H1 (cell line): ENCODE data around the gene NCL. TPM values are rescaled to one million over a fixed set of nuclear protein-coding genes. Genes with fewer than 3 reads are reported as not detected.

ENCODE experiments used
- ASH2L ChIP-seq: fragments of 200-600, 300-600 bp; sonication (generic); IDR thresholded peaks from one replicate; pipeline ENCODE4 v1.7.1; 2017; ENCODE audit warnings: low read length
- BACH1 ChIP-seq: IDR thresholded peaks from 2 replicates; pipeline ENCODE4 v1.6.1; 2012; ENCODE audit warnings: low read length, improper control_type of control experiment
- CHD1 ChIP-seq: IDR thresholded peaks from 2 replicates; pipeline ENCODE4 v1.6.1; 2012; ENCODE audit warnings: low read depth, low read length, improper control_type of control experiment
- CREB1 ChIP-seq: IDR thresholded peaks from 2 replicates; pipeline ENCODE4 v1.6.1; 2012; ENCODE audit warnings: inconsistent platforms
- NANOG ChIP-seq: IDR thresholded peaks from 2 replicates; pipeline ENCODE4 v1.6.1; 2011; ENCODE audit warnings: low read length, low read depth, mild to moderate bottlenecking, inconsistent platforms; ENCODE audit not compliant: insufficient read depth, poor library complexity, severe bottlenecking
- POLR2AphosphoS5 ChIP-seq: IDR thresholded peaks from 2 replicates; pipeline ENCODE4 v1.6.1; 2011; ENCODE audit warnings: low read depth, low read length
- POU5F1 ChIP-seq: IDR thresholded peaks from 2 replicates; pipeline ENCODE4 v1.6.1; 2011; ENCODE audit warnings: low read depth, mild to moderate bottlenecking, low read length, moderate library complexity
- RXRA ChIP-seq: IDR thresholded peaks from 2 replicates; pipeline ENCODE4 v1.6.1; 2011; ENCODE audit warnings: low read depth, mild to moderate bottlenecking, low read length, moderate library complexity; ENCODE audit not compliant: insufficient read depth
- SAP30 ChIP-seq: fragments of 300-600 bp; sonication (generic); IDR thresholded peaks from 2 replicates; pipeline ENCODE4 v1.7.1; 2012; ENCODE audit warnings: low read length, moderate library complexity, mild to moderate bottlenecking, inconsistent platforms; ENCODE audit not compliant: insufficient read depth, insufficient replicate concordance
- SIN3A ChIP-seq, 2 experiments: IDR thresholded peaks in 1 of 2; conservative IDR thresholded peaks in 1 of 2; 2 replicates each; pipeline ENCODE4 v1.6.1; 2011 to 2012; ENCODE audit warnings: low read length in 2 of 2, improper control_type of control experiment in 1 of 2, low read depth in 1 of 2, mild to moderate bottlenecking in 1 of 2
- SIX5 ChIP-seq: IDR thresholded peaks from 2 replicates; pipeline ENCODE4 v1.6.1; 2011; ENCODE audit warnings: mild to moderate bottlenecking, low read depth, low read length
- TBP ChIP-seq: IDR thresholded peaks from 2 replicates; pipeline ENCODE4 v1.6.1; 2011; ENCODE audit warnings: low read depth, low read length, improper control_type of control experiment
- polyA plus RNA-seq, 7 experiments: library from polyadenylated mRNA; depleted of rRNA in 3 of 7; stranded (reverse) in 5 of 7; unstranded in 2 of 7; fragments of >200 nt in 5 of 7; fragments of 200-250 nt in 2 of 7; gene quantifications; 1 replicate in 5 of 7; 2 replicates in 1 of 7; 4 replicates in 1 of 7; pipeline versions ENCODE4 v1.2.1 to v1.2.3, GENCODE V29; 2011 to 2013; ENCODE audit warnings: missing spikeins in 2 of 7, mixed read lengths in 2 of 7
- total RNA-seq: library from RNA; stranded (reverse); fragmentation: NEBNext Ultra II Directional; extraction: Animal tissue kit (Norgen Biotek cat#: 25700); gene quantifications from 2 replicates; pipeline ENCODE4 v1.2.1, GENCODE V29; 2021
- TF ChIP-seq, protein P1 (sequence below): fragments of 300-600 bp; sonication (generic); IDR thresholded peaks from 2 replicates; pipeline ENCODE4 v1.7.1; 2012; ENCODE audit warnings: low read length, moderate library complexity, mild to moderate bottlenecking, inconsistent platforms; ENCODE audit not compliant: insufficient replicate concordance

NCL gene
- total and polyA plus RNA-seq, 2 of the 8 experiments (the other 6 are each of a cell fraction or from before 2014, with no cell fraction given) = 61.2 to 1,478 TPM

DNA sequence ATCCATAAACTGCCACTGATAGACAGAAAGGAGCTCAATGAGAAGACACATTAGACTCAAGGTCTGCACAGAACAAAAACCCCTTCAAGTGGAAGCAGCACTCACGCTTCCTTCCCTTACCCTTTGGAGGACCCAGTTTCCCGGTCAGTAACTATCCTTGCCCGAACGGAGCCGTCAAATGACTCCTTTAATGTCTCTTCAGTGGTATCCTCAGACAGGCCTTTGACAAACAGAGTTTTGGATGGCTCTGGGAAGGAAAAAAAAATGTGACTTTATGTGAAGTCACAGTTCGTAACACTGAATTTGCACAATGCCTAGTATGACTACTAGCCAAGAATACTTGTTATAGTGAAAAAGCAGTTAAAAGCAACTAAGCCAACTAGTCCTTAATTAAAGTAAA is 8.4 kb downstream of the NCL start (continued):
- TF ChIP-seq, protein P1, sequence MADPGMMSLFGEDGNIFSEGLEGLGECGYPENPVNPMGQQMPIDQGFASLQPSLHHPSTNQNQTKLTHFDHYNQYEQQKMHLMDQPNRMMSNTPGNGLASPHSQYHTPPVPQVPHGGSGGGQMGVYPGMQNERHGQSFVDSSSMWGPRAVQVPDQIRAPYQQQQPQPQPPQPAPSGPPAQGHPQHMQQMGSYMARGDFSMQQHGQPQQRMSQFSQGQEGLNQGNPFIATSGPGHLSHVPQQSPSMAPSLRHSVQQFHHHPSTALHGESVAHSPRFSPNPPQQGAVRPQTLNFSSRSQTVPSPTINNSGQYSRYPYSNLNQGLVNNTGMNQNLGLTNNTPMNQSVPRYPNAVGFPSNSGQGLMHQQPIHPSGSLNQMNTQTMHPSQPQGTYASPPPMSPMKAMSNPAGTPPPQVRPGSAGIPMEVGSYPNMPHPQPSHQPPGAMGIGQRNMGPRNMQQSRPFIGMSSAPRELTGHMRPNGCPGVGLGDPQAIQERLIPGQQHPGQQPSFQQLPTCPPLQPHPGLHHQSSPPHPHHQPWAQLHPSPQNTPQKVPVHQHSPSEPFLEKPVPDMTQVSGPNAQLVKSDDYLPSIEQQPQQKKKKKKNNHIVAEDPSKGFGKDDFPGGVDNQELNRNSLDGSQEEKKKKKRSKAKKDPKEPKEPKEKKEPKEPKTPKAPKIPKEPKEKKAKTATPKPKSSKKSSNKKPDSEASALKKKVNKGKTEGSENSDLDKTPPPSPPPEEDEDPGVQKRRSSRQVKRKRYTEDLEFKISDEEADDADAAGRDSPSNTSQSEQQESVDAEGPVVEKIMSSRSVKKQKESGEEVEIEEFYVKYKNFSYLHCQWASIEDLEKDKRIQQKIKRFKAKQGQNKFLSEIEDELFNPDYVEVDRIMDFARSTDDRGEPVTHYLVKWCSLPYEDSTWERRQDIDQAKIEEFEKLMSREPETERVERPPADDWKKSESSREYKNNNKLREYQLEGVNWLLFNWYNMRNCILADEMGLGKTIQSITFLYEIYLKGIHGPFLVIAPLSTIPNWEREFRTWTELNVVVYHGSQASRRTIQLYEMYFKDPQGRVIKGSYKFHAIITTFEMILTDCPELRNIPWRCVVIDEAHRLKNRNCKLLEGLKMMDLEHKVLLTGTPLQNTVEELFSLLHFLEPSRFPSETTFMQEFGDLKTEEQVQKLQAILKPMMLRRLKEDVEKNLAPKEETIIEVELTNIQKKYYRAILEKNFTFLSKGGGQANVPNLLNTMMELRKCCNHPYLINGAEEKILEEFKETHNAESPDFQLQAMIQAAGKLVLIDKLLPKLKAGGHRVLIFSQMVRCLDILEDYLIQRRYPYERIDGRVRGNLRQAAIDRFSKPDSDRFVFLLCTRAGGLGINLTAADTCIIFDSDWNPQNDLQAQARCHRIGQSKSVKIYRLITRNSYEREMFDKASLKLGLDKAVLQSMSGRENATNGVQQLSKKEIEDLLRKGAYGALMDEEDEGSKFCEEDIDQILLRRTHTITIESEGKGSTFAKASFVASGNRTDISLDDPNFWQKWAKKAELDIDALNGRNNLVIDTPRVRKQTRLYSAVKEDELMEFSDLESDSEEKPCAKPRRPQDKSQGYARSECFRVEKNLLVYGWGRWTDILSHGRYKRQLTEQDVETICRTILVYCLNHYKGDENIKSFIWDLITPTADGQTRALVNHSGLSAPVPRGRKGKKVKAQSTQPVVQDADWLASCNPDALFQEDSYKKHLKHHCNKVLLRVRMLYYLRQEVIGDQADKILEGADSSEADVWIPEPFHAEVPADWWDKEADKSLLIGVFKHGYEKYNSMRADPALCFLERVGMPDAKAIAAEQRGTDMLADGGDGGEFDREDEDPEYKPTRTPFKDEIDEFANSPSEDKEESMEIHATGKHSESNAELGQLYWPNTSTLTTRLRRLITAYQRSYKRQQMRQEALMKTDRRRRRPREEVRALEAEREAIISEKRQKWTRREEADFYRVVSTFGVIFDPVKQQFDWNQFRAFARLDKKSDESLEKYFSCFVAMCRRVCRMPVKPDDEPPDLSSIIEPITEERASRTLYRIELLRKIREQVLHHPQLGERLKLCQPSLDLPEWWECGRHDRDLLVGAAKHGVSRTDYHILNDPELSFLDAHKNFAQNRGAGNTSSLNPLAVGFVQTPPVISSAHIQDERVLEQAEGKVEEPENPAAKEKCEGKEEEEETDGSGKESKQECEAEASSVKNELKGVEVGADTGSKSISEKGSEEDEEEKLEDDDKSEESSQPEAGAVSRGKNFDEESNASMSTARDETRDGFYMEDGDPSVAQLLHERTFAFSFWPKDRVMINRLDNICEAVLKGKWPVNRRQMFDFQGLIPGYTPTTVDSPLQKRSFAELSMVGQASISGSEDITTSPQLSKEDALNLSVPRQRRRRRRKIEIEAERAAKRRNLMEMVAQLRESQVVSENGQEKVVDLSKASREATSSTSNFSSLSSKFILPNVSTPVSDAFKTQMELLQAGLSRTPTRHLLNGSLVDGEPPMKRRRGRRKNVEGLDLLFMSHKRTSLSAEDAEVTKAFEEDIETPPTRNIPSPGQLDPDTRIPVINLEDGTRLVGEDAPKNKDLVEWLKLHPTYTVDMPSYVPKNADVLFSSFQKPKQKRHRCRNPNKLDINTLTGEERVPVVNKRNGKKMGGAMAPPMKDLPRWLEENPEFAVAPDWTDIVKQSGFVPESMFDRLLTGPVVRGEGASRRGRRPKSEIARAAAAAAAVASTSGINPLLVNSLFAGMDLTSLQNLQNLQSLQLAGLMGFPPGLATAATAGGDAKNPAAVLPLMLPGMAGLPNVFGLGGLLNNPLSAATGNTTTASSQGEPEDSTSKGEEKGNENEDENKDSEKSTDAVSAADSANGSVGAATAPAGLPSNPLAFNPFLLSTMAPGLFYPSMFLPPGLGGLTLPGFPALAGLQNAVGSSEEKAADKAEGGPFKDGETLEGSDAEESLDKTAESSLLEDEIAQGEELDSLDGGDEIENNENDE = no peak
- no peak for TF ChIP-seq CHD1
- no peak for TF ChIP-seq SIN3A (conservative IDR thresholded peaks at IDR 0.05 in 1 of 2, IDR thresholded peaks at IDR 0.05 in 1 of 2; ENCODE audit: low read depth in 1 of 2, low read length in 2 of 2)
- TF ChIP-seq TBP = no peak
- no peak; the same call in 1 of the 2 replicates for TF ChIP-seq POLR2AphosphoS5
- TF ChIP-seq CREB1 = no peak
- TF ChIP-seq RXRA = no peak
- TF ChIP-seq ASH2L = no peak
- TF ChIP-seq POU5F1 = no peak
- no peak for TF ChIP-seq SIX5
- no peak for TF ChIP-seq SAP30
- no peak for TF ChIP-seq BACH1
- no peak for TF ChIP-seq NANOG
